ENCODE data around the gene SPTLC1.

GRCh38 chr9:91986248-91986647 is 129.0 kb downstream of the SPTLC1 start:
- no peak for TF ChIP-seq POLR2A (IDR thresholded peaks at IDR 0.05; ENCODE audit: low read length)
- TF ChIP-seq MYC (IDR thresholded peaks at IDR 0.05; ENCODE audit: borderline replicate concordance, low read length), result no peak
- no peak for TF ChIP-seq RNF2 (IDR thresholded peaks at IDR 0.05; ENCODE audit: borderline replicate concordance, low read depth)
